Measurements from ENCODE around the gene CCKAR. TPM values are rescaled to one million over a fixed set of nuclear protein-coding genes. Genes with fewer than 3 reads are reported as not detected.

CCKAR gene
- total and polyA plus RNA-seq, 2 of the 13 experiments (the other 11 are each of a cell fraction or from before 2014, with no cell fraction given), result not detected

DNA sequence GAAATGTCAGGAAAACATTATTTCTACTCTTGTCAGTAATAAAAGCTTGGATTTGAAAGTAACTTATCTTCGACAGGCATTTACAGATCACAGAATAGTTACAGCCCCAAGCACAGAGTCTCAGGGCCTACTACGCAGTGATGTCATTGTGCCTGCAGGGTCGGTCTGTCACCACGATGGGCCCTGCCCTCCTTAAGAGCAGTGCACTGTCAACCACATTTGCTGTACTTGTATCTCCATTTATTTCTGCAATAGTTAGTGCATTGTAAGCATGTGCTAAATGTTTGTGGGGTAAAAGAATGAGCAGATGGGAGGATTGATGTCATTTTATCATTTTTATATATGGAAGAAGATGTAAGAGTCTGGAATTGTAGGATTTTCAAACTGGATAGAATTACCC is 13.6 kb upstream of the CCKAR start:
- TF ChIP-seq ZMAT3 (CRISPR knock-in tag; conservative IDR thresholded peaks at IDR 0.05), result no peak
- TF ChIP-seq ZNF20 (CRISPR knock-in tag; IDR thresholded peaks at IDR 0.05), result no peak
- TF ChIP-seq, protein P1, sequence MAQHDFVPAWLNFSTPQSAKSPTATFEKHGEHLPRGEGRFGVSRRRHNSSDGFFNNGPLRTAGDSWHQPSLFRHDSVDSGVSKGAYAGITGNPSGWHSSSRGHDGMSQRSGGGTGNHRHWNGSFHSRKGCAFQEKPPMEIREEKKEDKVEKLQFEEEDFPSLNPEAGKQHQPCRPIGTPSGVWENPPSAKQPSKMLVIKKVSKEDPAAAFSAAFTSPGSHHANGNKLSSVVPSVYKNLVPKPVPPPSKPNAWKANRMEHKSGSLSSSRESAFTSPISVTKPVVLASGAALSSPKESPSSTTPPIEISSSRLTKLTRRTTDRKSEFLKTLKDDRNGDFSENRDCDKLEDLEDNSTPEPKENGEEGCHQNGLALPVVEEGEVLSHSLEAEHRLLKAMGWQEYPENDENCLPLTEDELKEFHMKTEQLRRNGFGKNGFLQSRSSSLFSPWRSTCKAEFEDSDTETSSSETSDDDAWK (CRISPR knock-in tag; IDR thresholded peaks at IDR 0.05), result no peak
- TF ChIP-seq ZNF878 (CRISPR knock-in tag; IDR thresholded peaks at IDR 0.05), result no peak
- no peak for TF ChIP-seq FOSL1 (CRISPR knock-in tag; IDR thresholded peaks at IDR 0.05; ENCODE audit: borderline replicate concordance)
- TF ChIP-seq, protein P2, sequence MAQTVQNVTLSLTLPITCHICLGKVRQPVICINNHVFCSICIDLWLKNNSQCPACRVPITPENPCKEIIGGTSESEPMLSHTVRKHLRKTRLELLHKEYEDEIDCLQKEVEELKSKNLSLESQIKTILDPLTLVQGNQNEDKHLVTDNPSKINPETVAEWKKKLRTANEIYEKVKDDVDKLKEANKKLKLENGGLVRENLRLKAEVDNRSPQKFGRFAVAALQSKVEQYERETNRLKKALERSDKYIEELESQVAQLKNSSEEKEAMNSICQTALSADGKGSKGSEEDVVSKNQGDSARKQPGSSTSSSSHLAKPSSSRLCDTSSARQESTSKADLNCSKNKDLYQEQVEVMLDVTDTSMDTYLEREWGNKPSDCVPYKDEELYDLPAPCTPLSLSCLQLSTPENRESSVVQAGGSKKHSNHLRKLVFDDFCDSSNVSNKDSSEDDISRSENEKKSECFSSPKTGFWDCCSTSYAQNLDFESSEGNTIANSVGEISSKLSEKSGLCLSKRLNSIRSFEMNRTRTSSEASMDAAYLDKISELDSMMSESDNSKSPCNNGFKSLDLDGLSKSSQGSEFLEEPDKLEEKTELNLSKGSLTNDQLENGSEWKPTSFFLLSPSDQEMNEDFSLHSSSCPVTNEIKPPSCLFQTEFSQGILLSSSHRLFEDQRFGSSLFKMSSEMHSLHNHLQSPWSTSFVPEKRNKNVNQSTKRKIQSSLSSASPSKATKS (CRISPR knock-in tag; IDR thresholded peaks at IDR 0.05), result no peak
- TF ChIP-seq ZNF672 (CRISPR knock-in tag; IDR thresholded peaks at IDR 0.05), result no peak
- TF ChIP-seq, protein P3, sequence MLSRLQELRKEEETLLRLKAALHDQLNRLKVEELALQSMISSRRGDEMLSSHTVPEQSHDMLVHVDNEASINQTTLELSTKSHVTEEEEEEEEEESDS (CRISPR knock-in tag; IDR thresholded peaks at IDR 0.05; ENCODE audit: borderline replicate concordance), result no peak
- no peak for TF ChIP-seq ZNF17 (CRISPR knock-in tag; IDR thresholded peaks at IDR 0.05)
- TF ChIP-seq RXRB (CRISPR knock-in tag; IDR thresholded peaks at IDR 0.05; ENCODE audit: borderline replicate concordance), result no peak
- intact Hi-C loops (cut with micrococcal nuclease; ENCODE audit: unreplicated experiment) (no loop called here), in situ Hi-C loops (cut with HindIII; ENCODE audit: extremely low pct_ligation_motif_present, low pct_unique_long_range_greater_than_20kb) (no loop called here)
- no TSS peak for BruUV-seq (replicated peaks)
- FAIRE-seq (no peak), ATAC-seq (no peak), DNase-seq (ENCODE audit: low spot score) (no peak)
- ChIA-PET POLR2A (no interaction called here), CTCF (ENCODE audit: low intra/inter-chr PET ratio, low total read pairs) (no interaction called here)
- Histone ChIP-seq H3K36me3 (replicated peaks in 1 of 2; ENCODE audit: control insufficient read depth in 1 of 2, insufficient read depth in 2 of 2, low read length in 2 of 2) (no peaks in the 10 kb centered on the region), H3K79me2 (ENCODE audit: insufficient read depth, low read length) (no peaks in the 10 kb centered on the region), H3K27ac (ENCODE audit: extremely low read length, insufficient read depth, low read length) (no peak overlapping the region), H3K27me3 (ENCODE audit: control insufficient read depth in 1 of 2, insufficient read depth in 2 of 2, low read length in 2 of 2) (peaks cover 0 to 10% of the 10 kb centered on the region in 2 experiments; a peak in 2 of 5 replicates), H3K9ac (ENCODE audit: insufficient read depth, low read depth, low read length) (no peak overlapping the region), H3K4me3 (replicated peaks in 1 of 3; ENCODE audit: insufficient read depth in 1 of 3, low read depth in 2 of 3, low read length in 3 of 3) (no peak overlapping the region), H3K4me2 (ENCODE audit: low read depth, low read length) (no peak overlapping the region), H4K20me1 (ENCODE audit: insufficient read depth, low read length) (no peaks in the 10 kb centered on the region), H3K9me3 (ENCODE audit: low read length) (no peaks in the 10 kb centered on the region), H3K4me1 (ENCODE audit: insufficient read depth, low read length) (peaks cover 15% of the 10 kb centered on the region), H2AFZ (ENCODE audit: low read length) (no peak overlapping the region)
- WGBS (ENCODE audit: low lambda C conversion rate), result 38% methylated on average over 4 of the region's 4 CpGs

All from HepG2 (cell line).